Left kidney (tissue), 2 donors: ENCODE data around the gene PRDM16. TPM values are rescaled to one million over a fixed set of nuclear protein-coding genes. Genes with fewer than 3 reads are reported as not detected.

ENCODE experiments used
- DNase-seq: peaks from one replicate; pipeline ENCODE4 v3.0.0-alpha.2; 2013
- polyA plus RNA-seq: library from polyadenylated mRNA; unstranded; fragments of 120-200 nt; gene quantifications from one replicate; pipeline ENCODE4 v1.2.1, GENCODE V29; 2013; ENCODE audit not compliant: insufficient read length

PRDM16 gene
- polyA plus RNA-seq, 1 donor, result 7.3 TPM

GRCh38 chr1:3323021-3323795 is 254.2 kb downstream of the PRDM16 start:
- DNase-seq, result no peak

- no peak for DNase-seq
Measured at GRCh38 chr1:3323796-3324703, 255.0 kb downstream of the PRDM16 start.

GRCh38 chr1:3324704-3325535 is 255.9 kb downstream of the PRDM16 start:
- no peak for DNase-seq

GRCh38 chr1:3326516-3327388 is 257.7 kb downstream of the PRDM16 start:
- no peak for DNase-seq

GRCh38 chr1:3327389-3327702 is 258.3 kb downstream of the PRDM16 start:
- no peak for DNase-seq

GRCh38 chr1:3327936-3328590 is 259.1 kb downstream of the PRDM16 start:
- no peak for DNase-seq

GRCh38 chr1:3329640-3330281 is 260.8 kb downstream of the PRDM16 start:
- DNase-seq, result no peak

- DNase-seq, result no peak
Measured at GRCh38 chr1:3330771-3331245, 261.8 kb downstream of the PRDM16 start.

- no peak for DNase-seq
Measured at GRCh38 chr1:3331564-3331963, 262.6 kb downstream of the PRDM16 start.

GRCh38 chr1:3332043-3332442 is 263.0 kb downstream of the PRDM16 start:
- no peak for DNase-seq

- no peak for DNase-seq
Measured at GRCh38 chr1:3332662-3333061, 263.7 kb downstream of the PRDM16 start.

GRCh38 chr1:3333903-3334302 is 264.9 kb downstream of the PRDM16 start:
- DNase-seq, result no peak

- no peak for DNase-seq
Measured at GRCh38 chr1:3334366-3334765, 265.4 kb downstream of the PRDM16 start.

- DNase-seq, result no peak
Measured at GRCh38 chr1:3335754-3336640, 267.0 kb downstream of the PRDM16 start.

- no peak for DNase-seq
Measured at GRCh38 chr1:3336641-3337630, 267.9 kb downstream of the PRDM16 start.

- DNase-seq, result no peak
Measured at GRCh38 chr1:3337798-3338724, 269.1 kb downstream of the PRDM16 start.

- no peak for DNase-seq
Measured at GRCh38 chr1:3338725-3339070, 269.7 kb downstream of the PRDM16 start.
